ENCODE measurements around the gene BSG. TPM values are rescaled to one million over a fixed set of nuclear protein-coding genes. Genes with fewer than 3 reads are reported as not detected.

Gene BSG
- total RNA-seq, 1 donor from 2014 or later: 816 TPM

GRCh38 chr19:581399-582111 is 9.2 kb downstream of the BSG start:
- Mint-ChIP-seq H3K27me3 (ENCODE audit: unreplicated experiment) (no peaks in the 10 kb centered on the region), H3K4me3 (ENCODE audit: unreplicated experiment) (no peak overlapping the region), H3K4me1 (ENCODE audit: unreplicated experiment) (peaks cover 23% of the 10 kb centered on the region), H3K9me3 (ENCODE audit: unreplicated experiment) (no peaks in the 10 kb centered on the region), H3K27ac (ENCODE audit: unreplicated experiment) (no peak overlapping the region), H3K36me3 (ENCODE audit: unreplicated experiment) (peaks cover 6% of the 10 kb centered on the region)
- DNase-seq (ENCODE audit: extremely low spot score, unreplicated experiment): no peak
- no peak for TF ChIP-seq CTCF (IDR thresholded peaks at IDR 0.05)

GRCh38 chr19:582497-583197 is 10.3 kb downstream of the BSG start:
- Mint-ChIP-seq H3K27ac (ENCODE audit: unreplicated experiment) (no peak overlapping the region), H3K27me3 (ENCODE audit: unreplicated experiment) (no peaks in the 10 kb centered on the region), H3K4me1 (ENCODE audit: unreplicated experiment) (peaks cover 18% of the 10 kb centered on the region), H3K4me3 (ENCODE audit: unreplicated experiment) (no peak overlapping the region), H3K9me3 (ENCODE audit: unreplicated experiment) (no peaks in the 10 kb centered on the region), H3K36me3 (ENCODE audit: unreplicated experiment) (peaks cover 6% of the 10 kb centered on the region)
- TF ChIP-seq CTCF (IDR thresholded peaks at IDR 0.05): no peak
- no peak for DNase-seq (ENCODE audit: extremely low spot score, unreplicated experiment)

GRCh38 chr19:583198-583967 is 11.0 kb downstream of the BSG start:
- peaks cover 6% of the 10 kb centered on the region for H3K36me3 Mint-ChIP-seq (ENCODE audit: unreplicated experiment)
- no peak for TF ChIP-seq CTCF (IDR thresholded peaks at IDR 0.05)
- no peak for DNase-seq (ENCODE audit: extremely low spot score, unreplicated experiment)
- H3K27ac Mint-ChIP-seq (ENCODE audit: unreplicated experiment): no peak overlapping the region
- H3K4me1 Mint-ChIP-seq (ENCODE audit: unreplicated experiment): peaks cover 23% of the 10 kb centered on the region
- no peaks in the 10 kb centered on the region for H3K9me3 Mint-ChIP-seq (ENCODE audit: unreplicated experiment)
- no peaks in the 10 kb centered on the region for H3K27me3 Mint-ChIP-seq (ENCODE audit: unreplicated experiment)
- no peak overlapping the region for H3K4me3 Mint-ChIP-seq (ENCODE audit: unreplicated experiment)

GRCh38 chr19:583968-584239 is 11.5 kb downstream of the BSG start:
- H3K27ac Mint-ChIP-seq (ENCODE audit: unreplicated experiment): no peak overlapping the region
- no peak for TF ChIP-seq CTCF (IDR thresholded peaks at IDR 0.05)

More at GRCh38 chr19:583968-584239, 11.5 kb downstream of the BSG start:
- DNase-seq (ENCODE audit: extremely low spot score, unreplicated experiment): no peak
- Mint-ChIP-seq H3K4me3 (ENCODE audit: unreplicated experiment) (no peak overlapping the region), H3K9me3 (ENCODE audit: unreplicated experiment) (no peaks in the 10 kb centered on the region), H3K27me3 (ENCODE audit: unreplicated experiment) (no peaks in the 10 kb centered on the region), H3K36me3 (ENCODE audit: unreplicated experiment) (peaks cover 6% of the 10 kb centered on the region), H3K4me1 (ENCODE audit: unreplicated experiment) (peaks cover 28% of the 10 kb centered on the region)
